Mammary epithelial cell (primary cell): ENCODE results near the gene MAGEB16.

Source experiments
- CTCF ChIP-seq, 2 donors: IDR thresholded peaks in 1 of 2; conservative IDR thresholded peaks in 1 of 2; 2 replicates each; pipeline ENCODE4 v1.5.1; 2011 to 2012; ENCODE audit warnings: inconsistent platforms in 2 of 2, low read length in 2 of 2, mild to moderate bottlenecking in 2 of 2, control low read depth in 1 of 2, low read depth in 1 of 2; ENCODE audit not compliant: insufficient read depth in 1 of 2; ENCODE audit errors: extremely low read depth in 1 of 2
- EZH2 ChIP-seq: IDR thresholded peaks from 2 replicates; pipeline ENCODE4 v1.6.1; 2012; ENCODE audit warnings: low read length, inconsistent platforms, borderline replicate concordance

DNA sequence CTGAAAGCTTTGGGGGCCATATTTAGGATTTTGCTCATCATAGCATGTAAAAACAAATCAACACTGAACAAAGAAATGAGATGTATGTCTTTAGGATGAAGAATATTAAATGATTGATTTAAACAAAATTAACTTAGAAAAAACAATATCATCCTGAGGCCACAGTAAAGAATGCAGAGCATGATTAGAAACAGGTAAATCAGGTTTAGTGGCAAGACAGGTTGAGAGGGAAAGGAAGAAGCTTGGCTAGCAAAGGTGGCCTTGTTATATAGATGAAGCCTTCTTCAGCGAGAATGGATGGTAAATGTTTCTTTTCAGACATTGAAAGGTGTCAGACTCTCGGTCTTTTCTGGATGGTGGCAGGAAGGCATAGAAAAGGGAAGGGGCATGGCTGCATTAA is 11.9 kb upstream of the MAGEB16 start:
- TF ChIP-seq CTCF (conservative IDR thresholded peaks at IDR 0.05 in 1 of 2, IDR thresholded peaks at IDR 0.05 in 1 of 2; ENCODE audit: extremely low read depth in 1 of 2, insufficient read depth in 1 of 2, low read depth in 1 of 2, low read length in 2 of 2) (no peak), EZH2 (no peak)
